GM12874 (cell line): ENCODE measurements around the gene KIF17.

Source experiments
- TF ChIP-seq, protein P1 (sequence below): IDR thresholded peaks from 2 replicates; pipeline ENCODE4 v1.5.1; 2011; ENCODE audit warnings: low read depth, mild to moderate bottlenecking, control low read depth, low read length, moderate library complexity; ENCODE audit not compliant: insufficient read depth

The KIF17 gene

DNA sequence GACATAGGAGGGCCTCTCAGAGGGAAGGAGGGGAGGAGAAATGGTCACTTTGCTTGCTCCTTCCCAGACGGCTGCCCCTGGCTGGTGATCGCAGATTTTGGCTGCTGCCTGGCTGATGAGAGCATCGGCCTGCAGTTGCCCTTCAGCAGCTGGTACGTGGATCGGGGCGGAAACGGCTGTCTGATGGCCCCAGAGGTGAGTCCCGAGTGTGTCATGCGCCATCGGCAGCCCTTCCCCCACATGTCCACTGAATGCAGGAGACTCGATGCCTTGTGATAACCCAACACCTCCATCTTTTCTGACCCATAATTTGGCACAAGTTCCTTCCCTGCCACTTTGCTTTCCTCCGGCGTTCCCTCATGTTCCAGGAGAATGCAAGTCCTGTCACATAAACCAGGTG is 69.4 kb downstream of the KIF17 start:
- TF ChIP-seq, protein P1, sequence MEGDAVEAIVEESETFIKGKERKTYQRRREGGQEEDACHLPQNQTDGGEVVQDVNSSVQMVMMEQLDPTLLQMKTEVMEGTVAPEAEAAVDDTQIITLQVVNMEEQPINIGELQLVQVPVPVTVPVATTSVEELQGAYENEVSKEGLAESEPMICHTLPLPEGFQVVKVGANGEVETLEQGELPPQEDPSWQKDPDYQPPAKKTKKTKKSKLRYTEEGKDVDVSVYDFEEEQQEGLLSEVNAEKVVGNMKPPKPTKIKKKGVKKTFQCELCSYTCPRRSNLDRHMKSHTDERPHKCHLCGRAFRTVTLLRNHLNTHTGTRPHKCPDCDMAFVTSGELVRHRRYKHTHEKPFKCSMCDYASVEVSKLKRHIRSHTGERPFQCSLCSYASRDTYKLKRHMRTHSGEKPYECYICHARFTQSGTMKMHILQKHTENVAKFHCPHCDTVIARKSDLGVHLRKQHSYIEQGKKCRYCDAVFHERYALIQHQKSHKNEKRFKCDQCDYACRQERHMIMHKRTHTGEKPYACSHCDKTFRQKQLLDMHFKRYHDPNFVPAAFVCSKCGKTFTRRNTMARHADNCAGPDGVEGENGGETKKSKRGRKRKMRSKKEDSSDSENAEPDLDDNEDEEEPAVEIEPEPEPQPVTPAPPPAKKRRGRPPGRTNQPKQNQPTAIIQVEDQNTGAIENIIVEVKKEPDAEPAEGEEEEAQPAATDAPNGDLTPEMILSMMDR = no peak

DNA sequence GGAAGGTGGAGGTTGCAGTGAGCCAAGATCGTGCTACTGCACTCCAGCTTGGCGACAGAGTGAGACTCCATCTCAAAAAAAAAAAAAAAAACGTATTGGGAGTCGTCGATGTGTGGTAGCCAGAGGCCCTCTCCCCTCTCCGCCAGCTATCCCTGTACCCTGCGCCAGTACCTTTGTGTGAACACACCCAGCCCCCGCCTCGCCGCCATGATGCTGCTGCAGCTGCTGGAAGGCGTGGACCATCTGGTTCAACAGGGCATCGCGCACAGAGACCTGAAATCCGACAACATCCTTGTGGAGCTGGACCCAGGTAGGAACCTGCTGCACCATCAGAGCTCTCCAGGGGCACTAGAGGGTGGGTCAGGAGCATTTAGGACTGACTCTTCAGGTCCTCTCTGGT is 72.4 kb downstream of the KIF17 start:
- TF ChIP-seq, protein P1 = no peak

DNA sequence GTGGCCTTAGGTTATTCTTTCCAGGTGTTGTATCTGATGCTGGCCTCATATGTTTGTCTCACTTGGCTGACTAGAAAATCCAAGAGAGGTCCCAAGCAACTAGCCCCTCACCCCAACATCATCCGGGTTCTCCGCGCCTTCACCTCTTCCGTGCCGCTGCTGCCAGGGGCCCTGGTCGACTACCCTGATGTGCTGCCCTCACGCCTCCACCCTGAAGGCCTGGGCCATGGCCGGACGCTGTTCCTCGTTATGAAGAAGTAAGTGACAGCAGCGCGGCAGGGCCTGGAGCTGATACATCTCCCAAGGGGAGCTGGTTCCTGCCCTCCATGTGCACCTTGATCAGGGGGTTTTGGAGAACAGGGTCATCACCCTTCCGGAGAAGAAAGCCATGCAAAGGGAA is 73.4 kb downstream of the KIF17 start:
- TF ChIP-seq, protein P1 = no peak

DNA sequence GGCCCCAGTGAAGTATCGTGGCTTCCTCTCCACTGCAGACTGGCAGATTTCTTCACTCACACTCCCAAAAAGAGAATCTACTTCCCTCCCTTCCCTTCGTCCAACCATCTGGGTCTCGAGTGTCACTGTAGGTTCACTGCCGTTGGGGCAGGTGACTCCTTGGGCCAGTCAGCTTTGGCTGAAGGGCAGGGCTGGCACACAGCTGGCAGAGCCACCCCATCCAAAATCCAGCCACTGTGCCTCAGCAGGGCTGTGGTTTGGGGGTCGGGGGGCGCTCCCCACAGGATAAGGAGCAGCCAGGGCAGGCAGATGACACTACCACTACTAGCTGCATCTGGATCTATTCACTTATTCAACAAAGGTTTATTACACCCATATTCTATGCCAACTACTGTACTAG is 74.7 kb downstream of the KIF17 start:
- TF ChIP-seq, protein P1 = no peak

DNA sequence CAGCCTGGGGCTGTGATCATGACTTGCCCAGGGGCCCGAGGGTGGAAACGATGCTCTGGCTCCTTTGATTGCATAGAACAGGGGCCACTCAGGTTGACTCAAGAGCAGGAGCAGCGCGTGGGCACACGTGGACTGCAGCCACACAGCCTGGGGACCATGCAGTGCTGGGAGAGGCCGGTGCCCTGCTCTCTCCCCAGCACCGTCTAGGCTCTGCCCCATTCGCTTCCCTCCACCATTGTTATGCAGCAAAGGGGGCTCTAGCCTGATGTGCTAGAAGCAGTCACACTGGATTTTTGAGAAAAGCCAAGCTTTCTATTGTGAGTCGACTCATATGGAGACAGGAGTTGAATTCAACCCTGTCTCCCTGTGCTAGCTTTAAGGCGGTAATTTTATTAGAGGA is 75.8 kb downstream of the KIF17 start:
- TF ChIP-seq, protein P1 = no peak

DNA sequence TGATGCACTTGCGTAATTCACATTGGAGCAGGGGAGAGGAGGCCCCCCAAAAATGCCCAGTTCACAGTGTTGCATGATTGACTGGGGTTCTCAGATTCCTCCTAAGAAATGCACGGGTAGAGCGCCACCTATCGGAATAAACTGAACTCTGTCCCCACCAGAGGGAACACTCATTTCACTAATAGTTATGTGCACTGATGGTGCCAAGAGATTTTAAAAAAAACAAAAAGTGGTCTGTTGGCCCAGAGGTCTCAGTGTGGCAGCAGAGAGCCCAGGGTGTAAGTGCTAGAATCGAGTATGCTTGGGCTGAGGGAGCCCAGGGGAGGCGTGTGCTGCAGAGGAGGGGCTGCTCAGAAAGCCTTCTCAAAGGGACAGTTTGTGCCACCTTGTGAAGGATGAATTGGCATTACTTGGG is 77.6 kb downstream of the KIF17 start:
- TF ChIP-seq, protein P1 = peak; percentile 70

DNA sequence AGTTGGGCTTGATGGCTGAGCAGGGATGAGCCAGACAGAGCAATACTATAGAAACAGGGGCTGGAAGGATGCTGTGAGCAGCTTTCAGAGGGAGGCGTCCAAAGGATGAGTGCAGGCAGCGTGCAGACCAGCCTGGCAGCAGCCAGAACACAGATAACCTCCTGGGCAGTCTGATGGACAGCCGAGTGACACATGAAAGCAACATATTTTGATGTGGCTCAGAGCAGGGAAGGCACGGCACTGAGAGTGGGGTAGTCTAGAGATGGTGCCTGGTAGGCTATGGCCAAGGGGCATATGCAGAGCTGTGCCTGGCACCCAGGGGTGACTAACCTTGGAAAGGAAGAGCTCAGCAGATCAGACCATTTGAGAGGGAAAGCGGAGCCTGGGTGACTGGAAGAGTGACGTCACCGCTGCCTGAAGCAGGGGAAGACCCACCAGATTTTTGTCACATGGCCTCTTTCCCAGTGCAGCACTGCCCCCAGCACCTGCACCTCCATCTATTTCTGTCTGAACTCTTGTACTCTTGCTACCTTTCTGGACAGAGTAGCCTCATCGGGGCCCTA is 80.9 kb downstream of the KIF17 start:
- TF ChIP-seq, protein P1 = no peak
